ENCODE measurements around the gene MIB1. TPM values are rescaled to one million over a fixed set of nuclear protein-coding genes. Genes with fewer than 3 reads are reported as not detected.
"Not testable (repeated sequence)": the region's sequence is repeated elsewhere in the genome, so short reads cannot be mapped to it uniquely, and the experiment has no call there.

The MIB1 gene
- total RNA-seq, 1 experiment from 2014 or later = 53.0 TPM

- Histone ChIP-seq H3K27ac (no peak overlapping the region), H3K27me3 (replicated peaks) (no peaks in the 10 kb centered on the region), H3K4me3 (no peak overlapping the region), H3K9me3 (replicated peaks) (no peaks in the 10 kb centered on the region), H3K36me3 (no peaks in the 10 kb centered on the region), H3K4me1 (replicated peaks) (no peaks in the 10 kb centered on the region)
- no peak for DNase-seq (ENCODE audit: low read depth in 1 of 2, low spot score in 2 of 2)
These were observed 7.6 kb upstream of the MIB1 start for GRCh38 chr18:21733011-21733410.

GRCh38 chr18:21735452-21736015 lies 5.1 kb upstream of the MIB1 start:
- Histone ChIP-seq H3K4me1 (replicated peaks) (peaks cover 5% of the 10 kb centered on the region), H3K9me3 (replicated peaks) (no peaks in the 10 kb centered on the region), H3K27ac (no peak overlapping the region), H3K4me3 (no peak overlapping the region), H3K36me3 (no peaks in the 10 kb centered on the region), H3K27me3 (replicated peaks) (no peaks in the 10 kb centered on the region)
- DNase-seq (ENCODE audit: low read depth in 1 of 2, low spot score in 2 of 2) = no peak

GRCh38 chr18:21736926-21737325 lies 3.7 kb upstream of the MIB1 start:
- DNase-seq (ENCODE audit: low read depth in 1 of 2, low spot score in 2 of 2); H3K9me3 ChIP-seq (replicated peaks); H3K4me3 ChIP-seq; H3K27ac ChIP-seq; H3K4me1 ChIP-seq (replicated peaks); H3K27me3 ChIP-seq (replicated peaks): not testable (repeated sequence)
- H3K36me3 ChIP-seq = peaks cover 11% of the 10 kb centered on the region

GRCh38 chr18:21739604-21740537 lies 721 bp upstream of the MIB1 start:
- no peaks in the 10 kb centered on the region for H3K9me3 ChIP-seq (replicated peaks)
- no peaks in the 10 kb centered on the region for H3K27me3 ChIP-seq (replicated peaks)
- peaks cover 5% of the 10 kb centered on the region for H3K4me1 ChIP-seq (replicated peaks)
- peak overlapping the region; percentile 10; the same call in 1 of the 2 replicates for H3K27ac ChIP-seq
- H3K4me3 ChIP-seq = peak overlapping the region; percentile 77
- peaks cover 11% of the 10 kb centered on the region for H3K36me3 ChIP-seq
- no peak for DNase-seq (ENCODE audit: low read depth in 1 of 2, low spot score in 2 of 2)

- Histone ChIP-seq H3K9me3 (replicated peaks) (no peaks in the 10 kb centered on the region), H3K36me3 (peaks cover 11% of the 10 kb centered on the region), H3K4me3 (peak overlapping the region; percentile 77), H3K27ac (peak overlapping the region; percentile 84), H3K27me3 (replicated peaks) (no peaks in the 10 kb centered on the region), H3K4me1 (replicated peaks) (peaks cover 5% of the 10 kb centered on the region)
- no peak for DNase-seq (ENCODE audit: low read depth in 1 of 2, low spot score in 2 of 2)
These were observed 645 bp downstream of the MIB1 start for GRCh38 chr18:21741312-21741561.

GRCh38 chr18:21741562-21742314 lies 1.1 kb downstream of the MIB1 start:
- Histone ChIP-seq H3K36me3 (peaks cover 11% of the 10 kb centered on the region), H3K27me3 (replicated peaks) (no peaks in the 10 kb centered on the region), H3K27ac (peak overlapping the region; percentile 84; the same call in 1 of the 2 replicates), H3K4me3 (peak overlapping the region; percentile 77), H3K9me3 (replicated peaks) (no peaks in the 10 kb centered on the region), H3K4me1 (replicated peaks) (peaks cover 5% of the 10 kb centered on the region)
- DNase-seq (ENCODE audit: low read depth in 1 of 2, low spot score in 2 of 2) = peak in 1 of 2 experiments; percentile 36

DNA sequence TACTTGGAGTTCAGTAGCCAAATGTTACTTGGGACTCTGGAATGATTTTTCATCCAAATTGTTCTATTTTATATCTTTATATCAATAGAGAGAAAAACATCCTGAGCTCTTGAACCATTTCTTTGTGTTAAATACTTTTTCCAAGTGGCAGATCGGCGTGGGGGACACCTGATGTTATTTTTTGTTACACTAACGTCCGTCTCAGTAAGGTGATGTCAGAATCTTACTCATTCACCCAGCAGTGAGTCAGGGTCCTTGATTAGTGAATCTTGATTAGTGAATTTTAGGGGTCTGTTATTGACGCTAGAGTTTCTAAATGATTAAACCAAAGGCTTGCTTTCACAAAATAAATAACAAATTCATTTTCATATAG lies 1.7 kb downstream of the MIB1 start:
- Histone ChIP-seq H3K4me3 (peak overlapping the region; percentile 77), H3K9me3 (replicated peaks) (no peaks in the 10 kb centered on the region), H3K4me1 (replicated peaks) (peaks cover 5% of the 10 kb centered on the region), H3K27ac (no peak overlapping the region), H3K27me3 (replicated peaks) (no peaks in the 10 kb centered on the region), H3K36me3 (peaks cover 11% of the 10 kb centered on the region)
- no peak for DNase-seq (ENCODE audit: low read depth in 1 of 2, low spot score in 2 of 2)

DNA sequence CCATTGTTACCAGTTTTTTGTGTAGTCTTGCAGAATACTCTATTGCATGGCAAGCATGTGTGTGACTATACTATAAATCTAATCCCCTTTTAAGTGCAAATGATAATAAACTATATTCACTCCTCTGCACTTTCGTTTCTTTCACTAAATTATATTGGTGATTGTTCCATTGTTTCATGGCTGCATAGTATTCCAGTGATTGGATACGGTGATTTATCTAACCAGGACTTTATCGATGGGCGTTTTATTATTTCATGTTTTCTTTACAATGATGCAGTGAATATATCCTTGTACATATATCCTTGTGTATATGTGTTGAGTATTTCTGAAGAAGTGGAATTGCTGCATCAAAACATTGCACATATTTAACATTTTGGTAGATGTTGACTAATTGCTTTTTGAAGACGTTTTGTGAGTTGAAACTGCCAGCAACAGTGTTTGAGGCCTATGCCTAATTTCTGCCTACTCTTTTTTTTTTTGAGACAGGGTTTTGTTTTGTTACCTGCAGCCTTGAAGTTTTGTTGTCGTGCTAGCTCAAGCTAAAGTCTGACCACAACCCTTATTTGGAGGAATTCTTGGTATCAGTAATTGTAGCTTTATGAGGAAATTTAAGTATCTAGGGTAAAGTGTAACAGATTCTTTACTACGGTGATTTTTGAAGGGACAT lies 2.7 kb downstream of the MIB1 start:
- Histone ChIP-seq H3K36me3 (peaks cover 11% of the 10 kb centered on the region), H3K4me1 (replicated peaks) (peaks cover 5% of the 10 kb centered on the region), H3K9me3 (replicated peaks) (no peaks in the 10 kb centered on the region), H3K27ac (no peak overlapping the region), H3K4me3 (no peak overlapping the region), H3K27me3 (replicated peaks) (no peaks in the 10 kb centered on the region)
- DNase-seq (ENCODE audit: low read depth in 1 of 2, low spot score in 2 of 2) = no peak

GRCh38 chr18:21745231-21745630 lies 4.6 kb downstream of the MIB1 start:
- no peaks in the 10 kb centered on the region for H3K27me3 ChIP-seq (replicated peaks)

GRCh38 chr18:21747268-21747667 lies 6.7 kb downstream of the MIB1 start:
- Histone ChIP-seq H3K27ac (no peak overlapping the region), H3K4me3 (no peak overlapping the region), H3K4me1 (replicated peaks) (no peaks in the 10 kb centered on the region), H3K27me3 (replicated peaks) (no peaks in the 10 kb centered on the region), H3K36me3 (no peaks in the 10 kb centered on the region), H3K9me3 (replicated peaks) (no peaks in the 10 kb centered on the region)
- DNase-seq (ENCODE audit: low read depth in 1 of 2, low spot score in 2 of 2) = no peak

More at GRCh38 chr18:21745231-21745630, 4.6 kb downstream of the MIB1 start:
- DNase-seq (ENCODE audit: low read depth in 1 of 2, low spot score in 2 of 2) = no peak
- H3K36me3 ChIP-seq = peaks cover 11% of the 10 kb centered on the region
- H3K4me1 ChIP-seq (replicated peaks) = peaks cover under 1% of the 10 kb centered on the region; the same call in 1 of the 2 replicates
- H3K4me3 ChIP-seq = no peak overlapping the region
- no peaks in the 10 kb centered on the region for H3K9me3 ChIP-seq (replicated peaks)
- no peak overlapping the region for H3K27ac ChIP-seq

GRCh38 chr18:21747764-21748693 lies 7.4 kb downstream of the MIB1 start:
- H3K27ac ChIP-seq = no peak overlapping the region

GRCh38 chr18:21757833-21758232 lies 17.2 kb downstream of the MIB1 start:
- DNase-seq (ENCODE audit: low read depth in 1 of 2, low spot score in 2 of 2) = no peak
- no peaks in the 10 kb centered on the region for H3K36me3 ChIP-seq
- no peaks in the 10 kb centered on the region for H3K9me3 ChIP-seq (replicated peaks)
- H3K4me3 ChIP-seq = no peak overlapping the region
- no peaks in the 10 kb centered on the region for H3K27me3 ChIP-seq (replicated peaks)
- no peak overlapping the region for H3K27ac ChIP-seq
- H3K4me1 ChIP-seq (replicated peaks) = peaks cover 4% of the 10 kb centered on the region

More at GRCh38 chr18:21747764-21748693, 7.4 kb downstream of the MIB1 start:
- no peaks in the 10 kb centered on the region for H3K9me3 ChIP-seq (replicated peaks)
- H3K4me1 ChIP-seq (replicated peaks) = no peaks in the 10 kb centered on the region
- DNase-seq (ENCODE audit: low read depth in 1 of 2, low spot score in 2 of 2) = no peak
- no peaks in the 10 kb centered on the region for H3K27me3 ChIP-seq (replicated peaks)
- no peaks in the 10 kb centered on the region for H3K36me3 ChIP-seq
- no peak overlapping the region for H3K4me3 ChIP-seq

DNA sequence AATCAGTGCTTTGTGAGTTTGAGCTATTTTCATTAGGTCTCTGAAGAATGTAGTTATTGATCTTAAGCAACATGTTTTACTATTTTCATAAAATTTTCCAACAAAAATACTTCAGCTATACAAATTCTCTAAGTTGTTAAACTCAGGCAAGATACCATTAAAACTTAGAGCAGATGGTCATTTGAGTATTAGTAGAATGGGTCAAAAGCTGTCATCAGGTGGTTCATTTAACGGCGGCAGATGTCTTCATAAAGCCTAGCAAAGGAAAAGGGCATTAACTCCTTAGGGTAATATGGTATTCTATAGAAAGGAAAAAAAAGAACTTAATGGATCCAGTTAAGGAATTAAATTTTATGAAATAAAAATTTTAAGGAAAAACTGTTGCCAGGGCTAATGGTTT lies 19.2 kb downstream of the MIB1 start:
- no peaks in the 10 kb centered on the region for H3K27me3 ChIP-seq (replicated peaks)
- H3K9me3 ChIP-seq (replicated peaks) = no peaks in the 10 kb centered on the region
- DNase-seq (ENCODE audit: low read depth in 1 of 2, low spot score in 2 of 2) = no peak
- H3K4me1 ChIP-seq (replicated peaks) = peaks cover 4% of the 10 kb centered on the region
- H3K36me3 ChIP-seq = no peaks in the 10 kb centered on the region
- no peak overlapping the region for H3K4me3 ChIP-seq
- no peak overlapping the region for H3K27ac ChIP-seq

Measured in SJSA1 (cell line).